Vagina (tissue), 2 donors: ENCODE data around the gene DGLUCY. TPM values are rescaled to one million over a fixed set of nuclear protein-coding genes. Genes with fewer than 3 reads are reported as not detected.

Source experiments
- DNase-seq, 2 donors: peaks; one replicate each; pipeline ENCODE4 v3.0.0-alpha.2; 2017; ENCODE audit errors: extremely low spot score in 2 of 2
- H3K27ac ChIP-seq: fragments of 200-600 bp; sonication (generic); one replicate; pipeline ENCODE4 v1.5.1; 2019
- H3K27me3 ChIP-seq: fragments of 200-600 bp; sonication (generic); one replicate; pipeline ENCODE4 v1.5.1; 2019
- H3K36me3 ChIP-seq, 2 donors: fragments of 200-600 bp; sonication (generic); one replicate each; pipeline ENCODE4 v1.5.1; 2017 to 2019
- H3K4me1 ChIP-seq: fragments of 200-600 bp; sonication (generic); one replicate; pipeline ENCODE4 v1.5.1; 2019
- H3K4me3 ChIP-seq, 2 donors: fragments of 200-600 bp; sonication (generic); 1 replicate in 1 of 2; 2 replicates in 1 of 2; pipeline ENCODE4 v1.5.1; 2016 to 2019
- H3K9me3 ChIP-seq: fragments of 200-600 bp; sonication (generic); one replicate; pipeline ENCODE4 v1.5.1; 2019
- CTCF ChIP-seq, 3 experiments: fragments of 450-650 bp in 2 of 3; fragments of 200-600 bp in 1 of 3; sonication (generic) in 1 of 3; IDR thresholded peaks; one replicate each; pipeline ENCODE4 v1.5.1; 2017 to 2019; ENCODE audit warnings: antibody characterized with exemption in 3 of 3, mild to moderate bottlenecking in 2 of 3, moderate library complexity in 2 of 3
- POLR2A ChIP-seq, 2 donors: fragments of 450-650 bp; IDR thresholded peaks; one replicate each; pipeline ENCODE4 v1.6.1; 2017; ENCODE audit warnings: antibody characterized with exemption in 2 of 2, mild to moderate bottlenecking in 2 of 2, moderate library complexity in 2 of 2
- POLR2AphosphoS5 ChIP-seq, 2 donors: sonication (generic); formaldehyde crosslinking; IDR thresholded peaks; one replicate each; pipeline ENCODE4 v1.9.0; 2017; ENCODE audit warnings: antibody characterized with exemption in 2 of 2, mild to moderate bottlenecking in 2 of 2, low read depth in 1 of 2; ENCODE audit not compliant: insufficient read depth in 1 of 2
- intact Hi-C: fragments of 100-400 bp; cut with DNase I; formaldehyde crosslinking; loops from one replicate; pipeline ENCODE4 v1.15.1; 2023
- total RNA-seq: library from RNA; depleted of rRNA; stranded (reverse); fragments of >200 nt; gene quantifications from one replicate; pipeline ENCODE4 v1.2.3, GENCODE V29; 2016

DGLUCY gene
- total RNA-seq, 1 donor from 2014 or later: 57.0 TPM

- Histone ChIP-seq H3K4me1 (peaks cover 39% of the 10 kb centered on the region), H3K36me3 (no peaks in the 10 kb centered on the region), H3K27me3 (no peaks in the 10 kb centered on the region), H3K9me3 (no peaks in the 10 kb centered on the region), H3K4me3 (peak overlapping the region; percentile 55 to 68), H3K27ac (peak overlapping the region; percentile 71)
- TF ChIP-seq POLR2AphosphoS5 (IDR thresholded peaks at IDR 0.05; ENCODE audit: insufficient read depth in 1 of 2, low read depth in 1 of 2): no peak
- no peak for TF ChIP-seq POLR2A (IDR thresholded peaks at IDR 0.05)
- no peak for TF ChIP-seq CTCF (IDR thresholded peaks at IDR 0.05)
- intact Hi-C loops: no loop called here
- DNase-seq: no peak
Measured at GRCh38 chr14:91253795-91254323, 140.0 kb downstream of the DGLUCY start.

- peaks cover 39% of the 10 kb centered on the region for H3K4me1 ChIP-seq
- TF ChIP-seq POLR2A (IDR thresholded peaks at IDR 0.05) (no peak), CTCF (IDR thresholded peaks at IDR 0.05) (no peak), POLR2AphosphoS5 (IDR thresholded peaks at IDR 0.05; ENCODE audit: insufficient read depth in 1 of 2, low read depth in 1 of 2) (no peak)
Measured at GRCh38 chr14:91254461-91254860, 140.6 kb downstream of the DGLUCY start.

GRCh38 chr14:91255026-91255695 lies 141.3 kb downstream of the DGLUCY start:
- intact Hi-C loops: no loop called here
- no peak overlapping the region for H3K27ac ChIP-seq
- H3K4me1 ChIP-seq: peaks cover 39% of the 10 kb centered on the region
- DNase-seq: no peak
- no peaks in the 10 kb centered on the region for H3K36me3 ChIP-seq
- no peak overlapping the region for H3K4me3 ChIP-seq
- H3K9me3 ChIP-seq: no peaks in the 10 kb centered on the region
- TF ChIP-seq CTCF (IDR thresholded peaks at IDR 0.05) (no peak), POLR2A (IDR thresholded peaks at IDR 0.05) (no peak), POLR2AphosphoS5 (IDR thresholded peaks at IDR 0.05; ENCODE audit: insufficient read depth in 1 of 2, low read depth in 1 of 2) (no peak)
- no peaks in the 10 kb centered on the region for H3K27me3 ChIP-seq

More at GRCh38 chr14:91254461-91254860, 140.6 kb downstream of the DGLUCY start:
- DNase-seq: no peak
- Histone ChIP-seq H3K27me3 (no peaks in the 10 kb centered on the region), H3K36me3 (no peaks in the 10 kb centered on the region), H3K9me3 (no peaks in the 10 kb centered on the region), H3K4me3 (no peak overlapping the region), H3K27ac (no peak overlapping the region)
- intact Hi-C loops: no loop called here

- DNase-seq: no peak
- no peak overlapping the region for H3K4me3 ChIP-seq
- H3K27me3 ChIP-seq: no peaks in the 10 kb centered on the region
- H3K9me3 ChIP-seq: no peaks in the 10 kb centered on the region
- H3K36me3 ChIP-seq: no peaks in the 10 kb centered on the region
- no peak for TF ChIP-seq CTCF (IDR thresholded peaks at IDR 0.05)
- TF ChIP-seq POLR2AphosphoS5 (IDR thresholded peaks at IDR 0.05; ENCODE audit: insufficient read depth in 1 of 2, low read depth in 1 of 2): no peak
- no peak for TF ChIP-seq POLR2A (IDR thresholded peaks at IDR 0.05)
- no peak overlapping the region for H3K27ac ChIP-seq
- peaks cover 26% of the 10 kb centered on the region for H3K4me1 ChIP-seq
- intact Hi-C loops: no loop called here
Measured at GRCh38 chr14:91256661-91257060, 142.8 kb downstream of the DGLUCY start.

- Histone ChIP-seq H3K27me3 (no peaks in the 10 kb centered on the region), H3K27ac (no peak overlapping the region), H3K9me3 (no peaks in the 10 kb centered on the region), H3K4me3 (no peak overlapping the region), H3K36me3 (no peaks in the 10 kb centered on the region), H3K4me1 (peaks cover 26% of the 10 kb centered on the region)
- TF ChIP-seq CTCF (IDR thresholded peaks at IDR 0.05) (no peak), POLR2AphosphoS5 (IDR thresholded peaks at IDR 0.05; ENCODE audit: insufficient read depth in 1 of 2, low read depth in 1 of 2) (no peak), POLR2A (IDR thresholded peaks at IDR 0.05) (no peak)
- no peak for DNase-seq
- intact Hi-C loops: no loop called here
Measured at GRCh38 chr14:91257328-91258010, 143.6 kb downstream of the DGLUCY start.
